GM19468 (cell line): Measurements from ENCODE around the gene PACS2.
"Not testable (repeated sequence)": the region's sequence is repeated elsewhere in the genome, so short reads cannot be mapped to it uniquely, and the experiment has no call there.

Experiments used
- ATAC-seq: cut with Tn5 transposase; IDR thresholded peaks from one replicate; pipeline ENCODE4 v1.9.1; 2021; ENCODE audit warnings: mild to moderate bottlenecking, moderate library complexity, moderate number of reproducible peaks; ENCODE audit not compliant: unreplicated experiment; ENCODE audit errors: extremely low read depth

The PACS2 gene

GRCh38 chr14:105347587-105347968 is 33.0 kb downstream of the PACS2 start:
- no peak for ATAC-seq

GRCh38 chr14:105348169-105348944 is 33.8 kb downstream of the PACS2 start:
- ATAC-seq = no peak

- ATAC-seq = no peak
Measured at GRCh38 chr14:105348945-105349699, 34.6 kb downstream of the PACS2 start.

- no peak for ATAC-seq
Measured at GRCh38 chr14:105349992-105350391, 35.4 kb downstream of the PACS2 start.

- no peak for ATAC-seq
Measured at GRCh38 chr14:105350450-105351244, 36.1 kb downstream of the PACS2 start.

- ATAC-seq = no peak
Measured at GRCh38 chr14:105351410-105351809, 36.9 kb downstream of the PACS2 start.

- ATAC-seq = no peak
Measured at GRCh38 chr14:105351920-105352851, 37.6 kb downstream of the PACS2 start.

GRCh38 chr14:105353136-105353535 is 38.6 kb downstream of the PACS2 start:
- no peak for ATAC-seq

- ATAC-seq = no peak
Measured at GRCh38 chr14:105354541-105354940, 40.0 kb downstream of the PACS2 start.

- no peak for ATAC-seq
Measured at GRCh38 chr14:105355049-105355575, 40.6 kb downstream of the PACS2 start.

- no peak for ATAC-seq
Measured at GRCh38 chr14:105355850-105356604, 41.5 kb downstream of the PACS2 start.

- ATAC-seq = no peak
Measured at GRCh38 chr14:105356927-105357326, 42.4 kb downstream of the PACS2 start.

GRCh38 chr14:105357626-105358025 is 43.1 kb downstream of the PACS2 start:
- ATAC-seq = no peak

- ATAC-seq = no peak
Measured at GRCh38 chr14:105358140-105358846, 43.7 kb downstream of the PACS2 start.

- no peak for ATAC-seq
Measured at GRCh38 chr14:105358943-105359342, 44.4 kb downstream of the PACS2 start.

- not testable (repeated sequence) for ATAC-seq
Measured at GRCh38 chr14:105361412-105361811, 46.9 kb downstream of the PACS2 start.

- ATAC-seq = no peak
Measured at GRCh38 chr14:105363847-105364708, 49.5 kb downstream of the PACS2 start.
